OCI-LY3 (cell line): Measurements from ENCODE around the gene API5.

Experiments
- H2AFZ ChIP-seq: fragments of 200-600, 300-600 bp; shearing (Covaris generic); 2 replicates; pipeline ENCODE4 v1.6.0; 2014; ENCODE audit warnings: antibody characterized with exemption, low read depth, low read length
- H3K27ac ChIP-seq: fragments of 200-600, 300-600 bp; sonication (generic); 2 replicates; pipeline ENCODE4 v1.5.1; 2014; ENCODE audit warnings: mild to moderate bottlenecking, low read length, moderate library complexity, mixed read lengths
- H3K27me3 ChIP-seq: fragments of 200-600, 300-600 bp; sonication (generic); 2 replicates; pipeline ENCODE4 v1.6.1; 2014; ENCODE audit warnings: low read depth, low read length, mixed read lengths
- H3K36me3 ChIP-seq: fragments of 200-600, 300-600 bp; sonication (generic); replicated peaks from 2 replicates; pipeline ENCODE3; 2014; ENCODE audit warnings: low read depth, low read length, mixed read lengths
- H3K4me1 ChIP-seq: fragments of 300-600, 200-600 bp; sonication (generic); 2 replicates; pipeline ENCODE4 v1.6.1; 2014; ENCODE audit warnings: low read length, mixed read lengths
- H3K4me2 ChIP-seq: fragments of 200-600, 300-600 bp; sonication (generic); 2 replicates; pipeline ENCODE4 v1.6.1; 2014; ENCODE audit warnings: low read length, mixed read lengths
- H3K4me3 ChIP-seq: fragments of 300-600, 200-600 bp; sonication (generic); 2 replicates; pipeline ENCODE4 v1.5.1; 2014; ENCODE audit warnings: antibody characterized with exemption, mild to moderate bottlenecking, low read length, moderate library complexity
- H3K79me2 ChIP-seq: fragments of 300-600, 200-600 bp; shearing (Covaris generic); 2 replicates; pipeline ENCODE4 v1.6.1; 2014; ENCODE audit warnings: mild to moderate bottlenecking, low read length, mixed read lengths
- H3K9ac ChIP-seq: fragments of 300-600, 200-600 bp; shearing (Covaris generic); 2 replicates; pipeline ENCODE4 v1.6.0; 2014; ENCODE audit warnings: mild to moderate bottlenecking, low read length, moderate library complexity
- H3K9me3 ChIP-seq: fragments of 200-600, 300-600 bp; shearing (Covaris generic); 2 replicates; pipeline ENCODE4 v1.6.1; 2014; ENCODE audit warnings: low read length, mixed read lengths; ENCODE audit not compliant: insufficient read depth
- H4K20me1 ChIP-seq: fragments of 200-600, 300-600 bp; sonication (generic); 2 replicates; pipeline ENCODE4 v1.6.1; 2016; ENCODE audit warnings: low read length, mixed read lengths; ENCODE audit not compliant: insufficient read depth
- EZH2phosphoT487 ChIP-seq: fragments of 200-600 bp; shearing (Covaris generic); IDR thresholded peaks from 2 replicates; pipeline ENCODE4 v1.6.1; 2018; ENCODE audit warnings: antibody characterized with exemption, mixed run types, low read depth
- TF ChIP-seq, protein P1 (sequence below): fragments of 200-600, 300-600 bp; sonication (generic); IDR thresholded peaks from 2 replicates; pipeline ENCODE4 v1.5.1; 2014; ENCODE audit warnings: antibody characterized with exemption, low read length, low read depth

The API5 gene

DNA sequence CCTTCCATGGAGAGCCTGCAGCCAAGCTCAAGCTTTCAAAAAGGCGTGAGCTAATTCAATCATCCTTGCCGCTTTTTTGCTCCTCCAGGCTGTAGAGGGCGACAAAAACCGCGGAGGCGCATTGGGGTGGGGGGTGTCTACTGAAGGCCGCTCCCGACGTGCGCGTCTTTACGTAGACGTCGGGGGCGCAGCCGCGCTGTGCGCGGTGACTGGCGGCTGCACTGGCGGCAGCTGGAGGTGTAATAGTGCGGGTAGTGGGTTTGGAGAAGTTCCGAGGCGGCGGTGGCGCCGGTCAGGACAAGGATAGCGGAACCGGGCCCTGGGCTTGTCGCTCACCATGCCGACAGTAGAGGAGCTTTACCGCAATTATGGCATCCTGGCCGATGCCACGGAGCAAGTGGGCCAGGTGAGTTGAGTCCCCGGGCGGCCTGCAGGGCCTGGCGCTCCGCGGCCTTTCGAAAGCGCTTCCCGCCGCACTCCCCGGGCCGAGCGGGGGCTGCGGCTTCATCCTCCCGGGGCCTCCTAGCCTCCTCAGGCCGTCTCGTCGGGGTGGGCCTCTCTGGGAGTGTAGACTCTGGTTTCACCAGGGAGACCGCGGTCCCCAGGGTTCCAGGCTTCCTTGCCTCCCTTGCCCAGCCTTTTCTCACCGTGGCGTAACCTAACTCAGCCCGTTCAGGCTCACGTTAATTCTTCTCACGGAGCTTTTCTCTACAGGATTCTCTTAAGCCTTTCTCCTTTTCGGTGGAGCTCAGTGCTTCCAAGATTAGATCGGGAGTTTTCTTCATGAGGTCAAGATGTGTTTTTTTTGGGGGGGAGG lies at the start of gene API5:
TSS of gene API5 (plus strand) at position 206 of the 817 bp plus-strand sequence. CDS start at position 338, 132 bp downstream.
- Histone ChIP-seq H3K79me2 (peaks cover 53% of the 10 kb centered on the region), H3K4me1 (peaks cover 19% of the 10 kb centered on the region), H3K4me3 (peak within 1 kb of the TSS; percentile 93), H3K4me2 (peak within 1 kb of the TSS; percentile 90), H3K27ac (peak within 1 kb of the TSS; percentile 56), H3K9ac (peak within 1 kb of the TSS; percentile 95), H4K20me1 (peaks cover 34% of the 10 kb centered on the region), H2AFZ (peak within 1 kb of the TSS; percentile 99), H3K36me3 (no peaks in the 10 kb centered on the region), H3K9me3 (no peaks in the 10 kb centered on the region), H3K27me3 (no peaks in the 10 kb centered on the region)
- TF ChIP-seq, protein P1, sequence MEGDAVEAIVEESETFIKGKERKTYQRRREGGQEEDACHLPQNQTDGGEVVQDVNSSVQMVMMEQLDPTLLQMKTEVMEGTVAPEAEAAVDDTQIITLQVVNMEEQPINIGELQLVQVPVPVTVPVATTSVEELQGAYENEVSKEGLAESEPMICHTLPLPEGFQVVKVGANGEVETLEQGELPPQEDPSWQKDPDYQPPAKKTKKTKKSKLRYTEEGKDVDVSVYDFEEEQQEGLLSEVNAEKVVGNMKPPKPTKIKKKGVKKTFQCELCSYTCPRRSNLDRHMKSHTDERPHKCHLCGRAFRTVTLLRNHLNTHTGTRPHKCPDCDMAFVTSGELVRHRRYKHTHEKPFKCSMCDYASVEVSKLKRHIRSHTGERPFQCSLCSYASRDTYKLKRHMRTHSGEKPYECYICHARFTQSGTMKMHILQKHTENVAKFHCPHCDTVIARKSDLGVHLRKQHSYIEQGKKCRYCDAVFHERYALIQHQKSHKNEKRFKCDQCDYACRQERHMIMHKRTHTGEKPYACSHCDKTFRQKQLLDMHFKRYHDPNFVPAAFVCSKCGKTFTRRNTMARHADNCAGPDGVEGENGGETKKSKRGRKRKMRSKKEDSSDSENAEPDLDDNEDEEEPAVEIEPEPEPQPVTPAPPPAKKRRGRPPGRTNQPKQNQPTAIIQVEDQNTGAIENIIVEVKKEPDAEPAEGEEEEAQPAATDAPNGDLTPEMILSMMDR = peak; percentile 66
- no peak for TF ChIP-seq EZH2phosphoT487

DNA sequence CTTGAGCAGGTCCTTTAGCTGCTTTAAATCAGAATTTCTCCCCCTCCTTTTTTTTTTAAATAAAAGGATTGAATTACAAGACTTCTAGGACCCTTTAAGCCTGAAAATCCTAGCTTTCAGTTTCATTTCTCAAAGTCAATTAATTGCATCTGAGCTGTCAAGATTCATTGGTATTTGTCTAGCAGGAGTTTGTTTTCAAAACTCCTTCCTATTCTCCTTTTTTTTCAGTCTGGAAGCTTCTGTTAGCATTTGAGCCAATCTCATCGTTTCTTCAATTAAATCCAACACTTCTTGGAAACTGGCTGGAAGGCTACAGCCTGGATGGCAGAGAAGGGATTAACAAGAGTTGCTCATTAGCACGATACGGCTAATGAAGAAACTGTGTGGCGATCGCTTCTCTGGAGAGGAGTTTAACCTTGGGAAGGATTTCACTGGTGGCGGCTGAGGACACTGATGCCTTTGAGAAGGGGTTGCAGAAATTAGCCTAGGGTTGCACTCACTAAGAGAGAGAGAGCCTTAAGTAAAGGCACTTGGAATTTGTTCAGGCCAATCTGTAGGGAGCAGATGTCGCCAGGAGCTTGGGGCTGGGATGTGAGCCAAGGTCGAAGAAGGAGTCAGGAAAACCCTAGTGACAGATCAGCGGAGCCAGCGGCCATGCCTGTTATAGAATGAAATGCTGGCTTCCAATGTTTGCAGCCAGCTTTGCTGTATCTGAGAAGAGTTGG lies 43.8 kb upstream of the API5 start:
- H3K9ac ChIP-seq = no peak overlapping the region
- no peaks in the 10 kb centered on the region for H4K20me1 ChIP-seq
- no peaks in the 10 kb centered on the region for H3K9me3 ChIP-seq
- no peak overlapping the region for H2AFZ ChIP-seq
- H3K36me3 ChIP-seq = no peaks in the 10 kb centered on the region
- H3K79me2 ChIP-seq = no peaks in the 10 kb centered on the region
- TF ChIP-seq, protein P1 = no peak
- TF ChIP-seq EZH2phosphoT487 = no peak
- no peak overlapping the region for H3K27ac ChIP-seq
- peaks cover 3% of the 10 kb centered on the region; the same call in 1 of the 2 replicates for H3K27me3 ChIP-seq
- no peaks in the 10 kb centered on the region for H3K4me1 ChIP-seq
- no peak overlapping the region for H3K4me3 ChIP-seq
- H3K4me2 ChIP-seq = no peak overlapping the region

DNA sequence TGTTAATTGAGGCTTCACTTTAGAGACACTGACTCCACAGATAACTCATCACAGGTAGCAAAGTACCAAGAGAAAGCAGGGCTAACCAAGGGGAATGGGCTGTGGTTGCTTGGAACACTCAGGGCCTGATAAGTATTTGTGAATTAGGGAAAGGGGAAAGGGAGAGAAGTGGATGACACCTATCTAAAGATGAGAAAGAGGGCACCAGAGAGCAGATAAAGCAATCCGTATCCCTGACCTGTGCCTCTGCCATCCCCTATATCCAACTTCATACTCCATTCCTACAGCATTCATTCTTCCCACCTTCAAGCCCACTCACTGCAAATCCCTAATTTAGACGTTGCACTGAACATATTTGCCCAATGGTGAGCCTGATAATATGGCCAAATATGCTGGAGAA lies 43.0 kb upstream of the API5 start:
- H2AFZ ChIP-seq = no peak overlapping the region
- H3K79me2 ChIP-seq = no peaks in the 10 kb centered on the region
- H3K4me3 ChIP-seq = no peak overlapping the region
- no peak overlapping the region for H3K4me2 ChIP-seq
- no peak overlapping the region for H3K27ac ChIP-seq
- peaks cover 3% of the 10 kb centered on the region; the same call in 1 of the 2 replicates for H3K27me3 ChIP-seq
- no peaks in the 10 kb centered on the region for H3K4me1 ChIP-seq
- H3K9ac ChIP-seq = no peak overlapping the region
- TF ChIP-seq, protein P1 = no peak
- TF ChIP-seq EZH2phosphoT487 = no peak
- H4K20me1 ChIP-seq = no peaks in the 10 kb centered on the region
- no peaks in the 10 kb centered on the region for H3K36me3 ChIP-seq
- H3K9me3 ChIP-seq = no peaks in the 10 kb centered on the region

DNA sequence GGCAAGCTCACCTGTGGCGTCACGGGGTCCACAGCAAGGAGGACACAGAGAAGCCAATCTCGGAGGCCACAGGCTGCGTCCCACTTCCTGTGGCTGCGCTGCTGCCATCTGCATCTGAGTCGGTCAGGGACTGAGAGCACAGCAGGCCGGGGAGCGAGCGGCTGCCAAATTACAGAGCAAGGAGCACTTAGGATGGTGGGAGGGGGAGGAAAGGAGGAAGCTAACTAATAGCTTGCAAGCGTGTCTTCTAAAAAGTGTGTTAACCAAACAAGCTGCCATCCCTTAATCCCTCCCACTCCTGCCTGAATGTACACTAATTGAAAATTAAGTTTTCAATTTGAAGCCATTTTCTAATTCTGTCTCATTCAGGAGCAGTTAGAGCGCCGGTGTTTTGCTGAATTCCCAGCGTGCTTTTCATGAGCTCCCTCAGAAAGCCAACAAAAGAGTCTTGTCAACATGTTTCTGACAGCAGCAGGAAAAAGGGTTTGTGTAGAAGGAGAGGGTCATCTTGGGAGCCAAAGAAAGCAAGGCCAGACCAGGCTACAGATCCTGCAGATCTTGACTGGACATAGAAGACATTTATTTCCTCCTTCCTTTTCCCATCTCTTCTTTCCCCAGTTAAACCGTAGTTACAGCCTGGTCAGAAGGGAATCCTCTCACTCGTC lies 42.4 kb upstream of the API5 start:
- no peak overlapping the region for H3K4me3 ChIP-seq
- H3K27me3 ChIP-seq = peaks cover 3% of the 10 kb centered on the region; the same call in 1 of the 2 replicates
- no peak overlapping the region for H3K27ac ChIP-seq
- H3K79me2 ChIP-seq = no peaks in the 10 kb centered on the region
- H3K9me3 ChIP-seq = no peaks in the 10 kb centered on the region
- no peak overlapping the region for H2AFZ ChIP-seq
- H3K4me1 ChIP-seq = no peaks in the 10 kb centered on the region
- no peak overlapping the region for H3K9ac ChIP-seq
- no peaks in the 10 kb centered on the region for H3K36me3 ChIP-seq
- TF ChIP-seq, protein P1 = no peak
- TF ChIP-seq EZH2phosphoT487 = no peak
- H3K4me2 ChIP-seq = no peak overlapping the region
- no peaks in the 10 kb centered on the region for H4K20me1 ChIP-seq
